HG03558 (cell line): Measurements from ENCODE around the gene STK11.

Experiments
- ATAC-seq: cut with Tn5 transposase; IDR thresholded peaks from one replicate; pipeline ENCODE4 v1.9.1; 2021; ENCODE audit warnings: moderate number of reproducible peaks; ENCODE audit not compliant: unreplicated experiment; ENCODE audit errors: extremely low read depth

Gene STK11

DNA sequence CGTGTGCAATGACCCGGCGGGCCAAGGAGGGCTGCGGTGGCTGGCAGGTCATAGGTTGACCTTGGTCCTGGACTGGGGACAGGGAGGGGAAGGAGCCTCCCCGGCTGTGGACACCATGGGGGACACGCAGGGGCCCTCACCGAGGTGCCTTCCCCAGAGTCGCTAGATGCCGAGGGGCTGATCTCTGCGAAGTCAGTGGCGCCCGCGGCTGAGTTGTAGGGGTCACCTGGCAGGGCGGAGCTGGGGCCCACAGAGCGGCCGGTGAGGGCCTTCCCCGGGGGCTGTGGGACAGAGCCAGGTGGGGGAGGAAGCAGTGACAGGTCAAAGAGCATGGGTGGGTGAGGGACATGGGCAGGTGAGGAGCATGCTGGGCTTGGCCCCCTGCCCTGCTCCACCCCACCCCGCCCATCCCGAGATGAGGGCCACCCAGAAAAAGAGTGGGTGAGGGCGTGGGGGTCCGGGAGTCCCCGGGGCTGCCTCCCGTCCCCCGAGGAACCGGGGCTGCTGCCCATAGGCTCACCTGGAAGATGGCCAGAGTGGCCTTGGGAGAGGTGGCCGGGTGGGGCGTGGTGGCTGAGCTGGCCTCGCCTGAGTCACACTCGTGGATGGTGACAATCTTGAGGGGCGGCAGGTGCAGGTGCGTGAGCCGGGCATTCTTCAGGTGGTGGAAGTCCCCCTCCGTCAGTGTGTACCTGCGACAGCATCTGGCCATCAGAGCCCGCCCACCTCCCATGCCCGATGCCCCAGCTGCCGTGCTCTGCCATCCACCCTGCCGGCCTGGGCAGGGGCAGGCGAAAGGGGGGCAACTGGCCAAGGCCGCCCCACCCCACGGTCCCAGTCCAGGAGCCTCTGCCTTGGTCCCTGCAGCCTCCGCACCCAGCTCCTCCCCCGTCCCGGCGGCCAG lies 28.7 kb downstream of the STK11 start:
- ATAC-seq, result no peak

DNA sequence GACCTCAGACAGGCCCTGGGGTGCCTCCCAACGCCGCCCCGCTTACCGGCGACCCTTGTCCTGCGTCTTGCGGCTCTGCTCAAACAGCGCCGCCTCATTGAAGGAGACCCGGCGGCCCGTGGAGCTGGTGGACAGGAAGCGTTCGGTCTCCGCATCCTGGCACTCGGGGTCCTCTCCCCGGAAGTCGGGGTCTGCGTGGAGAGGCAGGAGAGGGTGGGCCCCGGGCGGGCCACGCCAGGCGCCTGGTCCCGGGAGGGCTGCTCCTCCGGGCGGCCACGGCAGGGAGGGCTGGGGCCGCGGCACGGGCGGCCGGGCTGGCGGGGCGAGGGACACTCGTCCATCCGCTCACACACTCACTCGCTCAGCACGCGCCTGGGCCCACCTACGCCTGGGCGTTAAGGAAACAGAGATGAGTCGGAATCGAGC lies 29.4 kb downstream of the STK11 start:
- ATAC-seq, result no peak

- ATAC-seq, result no peak
These were observed 30.3 kb downstream of the STK11 start for GRCh38 chr19:1235625-1236538.

GRCh38 chr19:1236576-1236975 lies 31.0 kb downstream of the STK11 start:
- ATAC-seq, result no peak

GRCh38 chr19:1237027-1237659 lies 31.6 kb downstream of the STK11 start:
- no peak for ATAC-seq

DNA sequence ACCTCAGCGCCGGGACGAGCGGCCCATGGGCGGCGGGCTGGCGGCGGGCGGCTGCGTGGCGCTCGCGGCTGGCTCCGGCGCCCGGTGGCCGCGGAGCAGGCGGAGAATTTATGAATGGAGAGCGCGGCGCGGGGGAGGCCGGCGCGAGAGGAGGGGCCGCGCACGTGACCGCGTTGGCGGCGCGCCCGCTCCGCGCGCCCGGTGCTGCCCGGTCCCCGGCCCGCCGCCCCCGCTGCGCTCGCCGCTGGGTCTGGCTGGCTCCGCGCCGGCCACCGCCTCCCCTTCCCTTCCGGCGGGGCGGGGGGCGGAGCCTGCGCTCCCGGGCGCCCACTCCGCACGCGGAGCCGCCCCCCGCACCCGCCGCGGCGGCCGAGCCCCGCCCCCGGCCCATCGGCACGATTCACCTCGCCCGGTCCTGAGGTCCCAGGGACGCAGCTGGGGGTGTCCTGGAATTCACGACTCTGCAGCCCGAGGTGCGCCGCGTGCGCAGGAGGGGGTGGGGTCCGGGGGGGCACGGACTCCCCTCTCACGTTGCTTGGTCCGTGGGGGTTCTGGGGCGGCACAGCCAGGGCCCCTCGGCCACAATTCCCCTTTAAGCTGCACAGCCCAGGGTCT lies 32.3 kb downstream of the STK11 start, which contains the start of gene CBARP:
CBARP (minus strand) TSS at position 252 of the 615 bp plus-strand sequence. CDS start 1,905 bp downstream, outside the sequence.
- no peak for ATAC-seq

DNA sequence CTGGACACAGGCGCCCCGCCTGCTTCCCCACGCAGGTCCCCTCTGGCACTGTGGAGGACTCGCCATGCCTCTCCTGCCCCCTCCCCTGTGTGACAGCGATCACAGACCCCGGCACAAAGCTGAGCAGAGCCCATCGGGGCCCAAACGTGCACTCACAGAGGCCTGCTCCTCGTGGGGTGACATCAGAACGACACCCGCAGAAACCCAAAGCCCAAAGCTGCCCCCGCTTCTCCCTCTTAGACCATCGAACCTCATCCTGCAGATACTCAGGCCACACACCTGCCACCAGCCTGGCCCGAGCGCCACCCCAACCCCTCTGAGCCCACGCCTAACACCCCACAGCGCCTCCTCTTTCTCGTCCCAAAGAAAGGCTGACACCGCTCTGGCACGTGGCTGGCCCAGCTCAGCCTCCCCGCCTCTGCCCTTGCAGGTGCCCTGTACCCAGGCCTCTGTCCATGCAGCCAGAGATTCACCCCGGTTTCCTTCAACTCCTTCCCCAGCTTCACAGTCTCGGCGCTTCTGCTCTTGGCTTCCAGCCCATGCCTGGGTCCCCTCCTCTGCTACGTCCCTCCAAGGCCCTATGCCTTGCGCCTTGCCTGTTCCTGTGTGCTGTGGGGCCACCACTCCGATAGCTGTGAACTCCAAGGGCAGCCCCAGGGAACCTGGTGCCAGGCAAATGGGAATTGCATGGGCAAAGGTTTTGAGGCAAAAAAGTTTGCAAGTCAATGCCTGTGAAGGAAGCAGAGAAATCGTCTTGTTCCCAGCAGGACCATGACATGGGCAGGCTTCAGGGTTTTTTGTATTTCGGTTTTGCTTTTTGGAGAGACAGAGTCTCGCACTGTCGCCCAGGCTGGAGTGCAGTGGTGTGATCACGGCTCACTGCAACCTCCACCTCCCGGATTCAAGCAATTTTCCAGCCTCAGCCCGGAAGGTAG lies 33.1 kb downstream of the STK11 start:
- ATAC-seq, result no peak

DNA sequence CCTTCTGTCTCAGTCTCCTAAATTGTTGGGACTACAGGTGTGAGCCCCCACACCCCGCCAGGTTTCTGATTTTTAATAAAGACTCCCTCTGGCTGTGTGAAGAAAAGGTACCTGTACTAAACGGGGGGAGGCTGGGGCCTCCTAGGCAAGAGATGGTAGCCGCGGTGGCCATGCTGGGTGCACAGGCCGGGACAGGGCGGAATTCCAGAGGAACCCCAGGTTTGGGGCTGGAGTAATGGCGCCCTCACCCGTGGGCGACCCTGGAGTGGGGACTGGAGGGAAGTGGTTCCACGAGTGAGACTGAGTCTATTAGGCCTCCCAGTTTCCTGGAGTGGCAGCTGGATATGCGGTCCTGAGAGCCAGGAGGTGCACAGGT lies 33.8 kb downstream of the STK11 start:
- no peak for ATAC-seq

GRCh38 chr19:1239796-1240737 lies 34.5 kb downstream of the STK11 start:
- no peak for ATAC-seq

DNA sequence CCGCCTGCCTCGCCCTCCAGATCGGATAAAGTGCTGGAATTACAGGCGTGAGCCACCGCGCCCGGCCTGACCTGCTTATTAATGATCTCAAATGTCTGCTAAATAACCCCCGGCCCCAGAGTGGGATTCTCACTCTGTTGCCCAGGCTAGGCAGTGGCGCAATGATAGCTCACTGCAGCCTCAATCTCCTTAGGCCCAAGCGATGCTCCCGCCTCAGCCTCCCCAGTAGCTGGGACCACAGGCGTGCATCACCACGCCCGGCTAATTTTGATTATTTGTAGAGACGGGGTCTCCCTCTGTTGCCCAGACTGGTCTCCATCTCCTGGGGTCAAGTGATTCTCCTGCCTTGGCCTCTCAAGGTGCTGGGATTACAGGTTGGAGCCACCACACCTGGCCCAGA lies 35.3 kb downstream of the STK11 start:
- no peak for ATAC-seq

GRCh38 chr19:1241417-1242095 lies 36.0 kb downstream of the STK11 start, which contains the start of gene ATP5F1D:
Gene ATP5F1D, plus strand, starts transcription at chr19:1241751. Its CDS starts 100 bp downstream, at chr19:1241851.
- ATAC-seq, result peak; percentile 38

- ATAC-seq, result no peak
These were observed 38.5 kb downstream of the STK11 start for GRCh38 chr19:1243768-1244692.

DNA sequence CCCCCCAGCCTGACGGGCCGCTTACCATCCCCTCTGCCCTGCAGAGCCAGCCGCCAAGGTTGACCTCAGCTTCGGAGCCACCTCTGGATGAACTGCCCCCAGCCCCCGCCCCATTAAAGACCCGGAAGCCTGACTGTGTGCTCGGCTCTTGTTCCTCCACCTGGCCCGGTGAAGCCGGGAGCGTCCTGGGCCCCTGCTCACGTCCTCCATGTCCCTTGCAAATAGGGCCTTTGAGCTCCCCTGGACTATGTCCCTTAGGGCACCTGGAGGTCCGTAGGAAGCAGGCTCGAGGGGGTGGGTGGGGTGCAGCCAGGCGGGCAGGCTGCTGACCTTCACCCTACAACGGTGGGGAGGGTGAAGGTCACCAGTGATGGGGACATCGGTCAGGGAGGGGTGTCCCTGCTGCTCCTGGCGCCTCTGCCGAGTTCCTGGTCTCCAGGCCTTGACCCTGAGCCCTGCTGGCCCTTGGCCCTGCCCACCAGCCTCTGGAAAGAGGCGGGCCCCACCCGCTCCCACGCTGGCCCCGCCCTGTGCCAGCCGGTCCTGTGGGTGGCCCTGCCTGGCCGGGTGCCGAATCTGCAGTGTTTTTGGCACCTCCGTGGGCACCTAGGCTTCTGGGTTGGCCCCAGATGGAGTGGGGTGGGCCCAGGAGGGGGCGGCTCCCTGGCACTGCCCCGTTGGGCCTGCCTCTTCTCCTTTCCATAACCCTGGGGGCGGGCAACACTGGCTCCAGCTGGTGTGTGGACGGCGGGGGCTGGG lies 39.3 kb downstream of the STK11 start:
- no peak for ATAC-seq

GRCh38 chr19:1245494-1246264 lies 40.1 kb downstream of the STK11 start:
- ATAC-seq, result no peak
